DMS114 treated with DMSO at 0.1 percent for 48 hours (cell line): ENCODE measurements around the gene CDH1.

Experiments used
- DNase-seq: peaks from one replicate; lab custom pipeline; 2025; ENCODE audit not compliant: unreplicated experiment; lab: John Stamatoyannopoulos, UW

CDH1 gene

GRCh38 chr16:68759062-68759461 lies 22.0 kb downstream of the CDH1 start:
- DNase-seq, result no peak

- DNase-seq, result no peak
Observed at GRCh38 chr16:68760671-68761275, 23.7 kb downstream of the CDH1 start.

GRCh38 chr16:68762996-68763756 lies 26.1 kb downstream of the CDH1 start:
- DNase-seq, result no peak

- DNase-seq, result no peak
Observed at GRCh38 chr16:68764862-68765261, 27.8 kb downstream of the CDH1 start.

- no peak for DNase-seq
Observed at GRCh38 chr16:68767581-68767980, 30.5 kb downstream of the CDH1 start.

GRCh38 chr16:68768175-68768574 lies 31.1 kb downstream of the CDH1 start:
- no peak for DNase-seq

- DNase-seq, result no peak
Observed at GRCh38 chr16:68768771-68769170, 31.7 kb downstream of the CDH1 start.

GRCh38 chr16:68770671-68771070 lies 33.6 kb downstream of the CDH1 start:
- DNase-seq, result no peak

GRCh38 chr16:68772030-68772681 lies 35.1 kb downstream of the CDH1 start:
- no peak for DNase-seq

- DNase-seq, result no peak
Observed at GRCh38 chr16:68772871-68773270, 35.8 kb downstream of the CDH1 start.

GRCh38 chr16:68774982-68775634 lies 38.0 kb downstream of the CDH1 start:
- DNase-seq, result no peak

- DNase-seq, result no peak
Observed at GRCh38 chr16:68776821-68777485, 39.9 kb downstream of the CDH1 start.

GRCh38 chr16:68778551-68779231 lies 41.6 kb downstream of the CDH1 start:
- no peak for DNase-seq

GRCh38 chr16:68779891-68780290 lies 42.8 kb downstream of the CDH1 start:
- DNase-seq, result no peak

GRCh38 chr16:68781784-68782183 lies 44.7 kb downstream of the CDH1 start:
- no peak for DNase-seq

GRCh38 chr16:68782198-68783174 lies 45.4 kb downstream of the CDH1 start:
- no peak for DNase-seq

- DNase-seq, result no peak
Observed at GRCh38 chr16:68784226-68784625, 47.1 kb downstream of the CDH1 start.

GRCh38 chr16:68784721-68785120 lies 47.6 kb downstream of the CDH1 start:
- no peak for DNase-seq

- no peak for DNase-seq
Observed at GRCh38 chr16:68785715-68786114, 48.6 kb downstream of the CDH1 start.
